MM.1S (cell line): ENCODE measurements around the gene EDN3.

Source experiments
- EZH2 ChIP-seq: fragments of 300-600 bp; sonication (generic); optimal IDR thresholded peaks from 2 replicates; pipeline ENCODE3; 2017; ENCODE audit warnings: low read depth, mild to moderate bottlenecking, antibody characterized with exemption, low read length, mixed read lengths
- EZH2phosphoT487 ChIP-seq: fragments of 300-600 bp; sonication (generic); IDR thresholded peaks from 2 replicates; pipeline ENCODE4 v1.6.1; 2018; ENCODE audit warnings: antibody characterized with exemption, low read length
- TF ChIP-seq, protein P1 (sequence below): fragments of 300-600 bp; sonication (generic); IDR thresholded peaks from 2 replicates; pipeline ENCODE4 v1.5.1; 2016; ENCODE audit warnings: antibody characterized with exemption, low read length, mixed read lengths

DNA sequence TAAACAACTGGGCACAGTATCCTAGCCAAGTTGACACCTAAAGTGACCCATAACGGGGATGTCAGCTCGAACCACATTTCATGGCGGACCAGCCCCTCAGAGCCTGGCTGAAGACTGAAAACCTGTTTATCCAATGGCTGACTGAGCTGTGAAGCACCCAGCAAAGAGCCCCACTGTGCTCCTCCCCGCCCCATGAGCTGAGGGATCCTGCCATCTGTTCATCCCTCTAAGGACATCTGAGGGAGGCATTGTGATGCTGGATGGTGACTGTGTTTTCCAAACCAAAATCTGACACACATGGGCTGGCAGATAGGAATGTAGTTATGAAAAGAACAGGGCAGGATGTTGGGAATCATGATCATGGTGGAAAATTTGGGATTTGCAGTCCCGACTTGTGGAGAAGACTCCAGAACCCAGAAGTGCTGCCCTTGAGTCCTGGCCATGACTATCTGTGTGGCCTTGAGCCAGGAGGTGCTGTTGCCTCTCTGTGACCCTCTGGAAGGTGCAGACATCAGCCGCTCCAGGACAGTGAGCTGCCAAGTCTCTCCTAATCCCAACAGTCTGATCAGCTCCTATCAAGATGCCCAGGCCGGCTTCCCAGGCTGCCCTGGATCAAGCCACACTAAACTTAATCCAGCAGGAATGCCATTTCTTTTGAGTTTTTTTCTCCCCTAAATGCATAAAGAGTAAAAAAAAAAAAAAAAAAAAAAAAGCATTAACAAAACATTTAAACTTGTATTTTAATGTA is 5.7 kb downstream of the EDN3 start:
- TF ChIP-seq, protein P1, sequence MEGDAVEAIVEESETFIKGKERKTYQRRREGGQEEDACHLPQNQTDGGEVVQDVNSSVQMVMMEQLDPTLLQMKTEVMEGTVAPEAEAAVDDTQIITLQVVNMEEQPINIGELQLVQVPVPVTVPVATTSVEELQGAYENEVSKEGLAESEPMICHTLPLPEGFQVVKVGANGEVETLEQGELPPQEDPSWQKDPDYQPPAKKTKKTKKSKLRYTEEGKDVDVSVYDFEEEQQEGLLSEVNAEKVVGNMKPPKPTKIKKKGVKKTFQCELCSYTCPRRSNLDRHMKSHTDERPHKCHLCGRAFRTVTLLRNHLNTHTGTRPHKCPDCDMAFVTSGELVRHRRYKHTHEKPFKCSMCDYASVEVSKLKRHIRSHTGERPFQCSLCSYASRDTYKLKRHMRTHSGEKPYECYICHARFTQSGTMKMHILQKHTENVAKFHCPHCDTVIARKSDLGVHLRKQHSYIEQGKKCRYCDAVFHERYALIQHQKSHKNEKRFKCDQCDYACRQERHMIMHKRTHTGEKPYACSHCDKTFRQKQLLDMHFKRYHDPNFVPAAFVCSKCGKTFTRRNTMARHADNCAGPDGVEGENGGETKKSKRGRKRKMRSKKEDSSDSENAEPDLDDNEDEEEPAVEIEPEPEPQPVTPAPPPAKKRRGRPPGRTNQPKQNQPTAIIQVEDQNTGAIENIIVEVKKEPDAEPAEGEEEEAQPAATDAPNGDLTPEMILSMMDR = no peak
- no peak for TF ChIP-seq EZH2phosphoT487
- TF ChIP-seq EZH2 = no peak
